ENCODE data around the gene ZNF385A. TPM values are rescaled to one million over a fixed set of nuclear protein-coding genes. Genes with fewer than 3 reads are reported as not detected.

Gene ZNF385A
- polyA plus RNA-seq, 5 donors = 8.8 to 16.8 (median 10.3) TPM

- no peak for DNase-seq
Measured at GRCh38 chr12:54393743-54394142, 9.2 kb upstream of the ZNF385A start.

GRCh38 chr12:54393207-54393609, 8.7 kb upstream of the ZNF385A start:
- DNase-seq = no peak

GRCh38 chr12:54392485-54393206, 8.1 kb upstream of the ZNF385A start:
- DNase-seq = no peak

GRCh38 chr12:54390668-54391551, 6.4 kb upstream of the ZNF385A start:
- no peak for DNase-seq

- no peak for DNase-seq
Measured at GRCh38 chr12:54390176-54390667, 5.7 kb upstream of the ZNF385A start.

GRCh38 chr12:54389607-54390175, 5.2 kb upstream of the ZNF385A start:
- DNase-seq = no peak

- DNase-seq = no peak
Measured at GRCh38 chr12:54389134-54389508, 4.6 kb upstream of the ZNF385A start.

GRCh38 chr12:54388237-54389133, 4.0 kb upstream of the ZNF385A start:
- DNase-seq = no peak

GRCh38 chr12:54387114-54387467, 2.6 kb upstream of the ZNF385A start:
- DNase-seq = no peak

- no peak for DNase-seq
Measured at GRCh38 chr12:54386403-54387113, 2.0 kb upstream of the ZNF385A start.

GRCh38 chr12:54385251-54385914, 850 bp upstream of the ZNF385A start:
- DNase-seq = no peak

GRCh38 chr12:54383041-54383609, 1.4 kb downstream of the ZNF385A start:
- no peak for DNase-seq

GRCh38 chr12:54381136-54381535, 3.4 kb downstream of the ZNF385A start:
- no peak for DNase-seq

GRCh38 chr12:54379398-54380201, 4.9 kb downstream of the ZNF385A start:
- DNase-seq = peak; percentile 68 to 79

GRCh38 chr12:54378796-54379397, 5.6 kb downstream of the ZNF385A start:
- DNase-seq = no peak

GRCh38 chr12:54377797-54378515, 6.6 kb downstream of the ZNF385A start:
- no peak for DNase-seq

GRCh38 chr12:54377007-54377406, 7.5 kb downstream of the ZNF385A start:
- DNase-seq = no peak

GRCh38 chr12:54376596-54376995, 7.9 kb downstream of the ZNF385A start:
- DNase-seq = no peak
